Smooth muscle cell of the pulmonary artery (primary cell): ENCODE measurements around the gene MMP24. TPM values are rescaled to one million over a fixed set of nuclear protein-coding genes. Genes with fewer than 3 reads are reported as not detected.

Experiments used
- total RNA-seq: library from RNA; depleted of rRNA; stranded (reverse); fragments of >200 nt; gene quantifications from 2 replicates; pipeline ENCODE4 v1.2.3, GENCODE V29; 2014

Gene MMP24
- total RNA-seq = 0.98 and 2.0 TPM in 2 replicates

DNA sequence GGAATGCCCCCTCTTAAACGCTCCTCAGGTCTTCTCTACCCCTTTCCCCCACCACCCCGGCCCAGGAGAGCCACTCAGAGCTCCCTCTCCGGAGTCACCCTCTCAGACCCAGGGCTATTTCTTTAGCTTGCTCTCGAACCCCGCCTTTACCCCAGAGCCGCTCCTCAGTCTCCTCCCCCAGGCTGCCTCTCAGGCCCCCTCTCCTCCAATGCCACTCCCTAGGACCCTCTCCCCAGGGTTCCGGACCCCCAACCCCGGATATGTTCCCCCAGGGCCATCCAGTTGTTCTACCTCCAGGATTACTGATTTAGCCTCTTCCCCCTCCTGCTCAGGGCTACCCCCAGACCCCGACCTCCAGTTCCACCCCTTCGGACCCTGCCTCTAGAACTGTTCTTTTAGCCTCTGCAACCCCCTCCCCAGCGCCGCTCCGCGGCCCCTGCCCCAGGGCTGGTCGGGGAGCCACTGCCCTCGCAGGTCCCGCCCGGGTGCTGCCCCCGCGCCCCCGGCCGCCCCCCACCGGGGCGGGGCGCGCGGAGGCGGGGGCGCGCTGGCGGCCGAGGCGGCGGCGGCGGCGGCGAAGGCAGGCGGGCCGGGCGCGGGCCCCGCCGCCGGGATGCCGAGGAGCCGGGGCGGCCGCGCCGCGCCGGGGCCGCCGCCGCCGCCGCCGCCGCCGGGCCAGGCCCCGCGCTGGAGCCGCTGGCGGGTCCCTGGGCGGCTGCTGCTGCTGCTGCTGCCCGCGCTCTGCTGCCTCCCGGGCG, at the start of gene MMP24:
Gene MMP24, plus strand, starts transcription at position 565 of the 758 bp plus-strand sequence. Its CDS starts 49 bp downstream, at position 614.

DNA sequence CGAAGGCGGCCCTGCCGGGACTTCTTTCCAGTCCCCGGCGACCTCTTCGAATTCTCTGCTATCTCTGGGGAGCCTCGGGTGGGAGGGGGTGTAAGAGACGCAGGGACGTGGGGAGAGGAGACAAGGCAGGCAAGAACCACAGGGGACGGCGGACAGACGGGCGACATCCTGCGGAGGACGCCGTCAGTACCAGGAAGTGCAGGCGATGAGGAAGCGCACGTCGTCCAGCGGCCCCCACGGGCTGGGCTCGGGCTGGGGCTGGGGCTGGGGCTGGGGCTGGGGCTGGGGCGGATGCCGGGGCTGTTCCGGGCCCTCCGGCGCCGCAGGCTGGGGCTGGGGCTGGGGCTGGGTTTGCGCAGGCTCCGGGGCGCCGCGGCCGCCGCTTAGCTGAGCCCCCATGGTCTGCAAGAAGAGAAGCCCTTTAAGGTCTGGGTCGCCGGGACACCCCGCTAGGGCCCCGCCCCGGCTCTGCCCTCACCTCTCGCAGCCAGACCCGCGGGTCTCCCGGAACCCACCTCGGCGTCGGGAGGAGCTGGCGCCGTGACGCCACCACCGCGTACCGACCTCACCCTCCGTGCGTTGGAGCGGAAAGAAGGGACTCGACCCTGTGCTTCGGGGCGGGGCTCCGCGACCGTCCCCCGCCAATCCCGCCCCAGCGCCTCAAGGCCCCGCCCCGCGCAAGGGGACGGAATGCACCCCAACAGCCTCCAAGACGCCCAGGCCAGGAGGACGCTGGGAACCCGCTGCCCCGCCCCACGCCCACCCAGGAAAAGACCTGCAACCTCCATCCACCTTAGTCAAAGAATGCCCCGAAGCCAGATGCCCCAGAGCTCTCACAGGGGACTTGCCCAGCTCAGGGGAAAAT, 51.3 kb downstream of the MMP24 start, which contains the start of gene MMP24OS:
Gene MMP24OS, minus strand, starts transcription at position 592 of the 865 bp plus-strand sequence. Its CDS starts 193 bp downstream, at position 399.

DNA sequence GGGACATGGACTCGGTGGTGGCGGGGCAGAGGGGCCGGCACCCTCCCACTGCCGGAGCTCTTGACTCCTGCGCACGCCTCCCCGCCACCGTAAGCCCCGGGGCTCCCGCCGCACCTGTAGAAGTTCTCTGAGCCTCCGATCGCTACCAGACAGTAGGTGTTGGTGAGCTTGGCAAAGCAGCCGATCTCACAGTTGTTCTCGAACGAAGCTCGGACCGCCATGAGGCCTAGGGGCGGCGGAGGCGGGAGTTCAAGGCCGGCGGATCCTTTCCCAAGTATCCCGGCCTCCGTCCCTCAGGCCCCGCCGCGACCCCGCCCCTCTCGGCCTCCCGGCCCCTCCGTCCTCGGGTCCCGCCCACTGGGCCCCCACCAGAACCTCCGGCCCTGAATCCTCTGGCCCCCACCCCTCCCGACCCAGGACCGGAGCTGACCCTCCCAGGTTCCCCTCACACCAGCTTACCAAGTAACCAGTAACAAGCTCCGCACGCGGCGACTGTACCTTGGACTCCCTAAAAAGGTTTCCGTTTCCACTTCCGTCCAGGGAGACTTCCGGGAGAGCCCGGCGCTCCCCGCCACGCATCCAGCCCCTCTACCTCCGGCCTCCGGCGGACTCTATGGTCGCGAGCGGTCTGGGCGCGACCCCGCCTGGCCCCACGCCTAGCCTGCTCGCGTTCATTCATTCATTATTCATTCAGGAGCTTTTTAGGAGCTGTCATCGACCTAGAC, 57.9 kb downstream of the MMP24 start, which contains the start of gene EIF6:
Gene EIF6, minus strand, starts transcription at position 506 of the 725 bp plus-strand sequence. Its CDS starts 285 bp downstream, at position 221.

DNA sequence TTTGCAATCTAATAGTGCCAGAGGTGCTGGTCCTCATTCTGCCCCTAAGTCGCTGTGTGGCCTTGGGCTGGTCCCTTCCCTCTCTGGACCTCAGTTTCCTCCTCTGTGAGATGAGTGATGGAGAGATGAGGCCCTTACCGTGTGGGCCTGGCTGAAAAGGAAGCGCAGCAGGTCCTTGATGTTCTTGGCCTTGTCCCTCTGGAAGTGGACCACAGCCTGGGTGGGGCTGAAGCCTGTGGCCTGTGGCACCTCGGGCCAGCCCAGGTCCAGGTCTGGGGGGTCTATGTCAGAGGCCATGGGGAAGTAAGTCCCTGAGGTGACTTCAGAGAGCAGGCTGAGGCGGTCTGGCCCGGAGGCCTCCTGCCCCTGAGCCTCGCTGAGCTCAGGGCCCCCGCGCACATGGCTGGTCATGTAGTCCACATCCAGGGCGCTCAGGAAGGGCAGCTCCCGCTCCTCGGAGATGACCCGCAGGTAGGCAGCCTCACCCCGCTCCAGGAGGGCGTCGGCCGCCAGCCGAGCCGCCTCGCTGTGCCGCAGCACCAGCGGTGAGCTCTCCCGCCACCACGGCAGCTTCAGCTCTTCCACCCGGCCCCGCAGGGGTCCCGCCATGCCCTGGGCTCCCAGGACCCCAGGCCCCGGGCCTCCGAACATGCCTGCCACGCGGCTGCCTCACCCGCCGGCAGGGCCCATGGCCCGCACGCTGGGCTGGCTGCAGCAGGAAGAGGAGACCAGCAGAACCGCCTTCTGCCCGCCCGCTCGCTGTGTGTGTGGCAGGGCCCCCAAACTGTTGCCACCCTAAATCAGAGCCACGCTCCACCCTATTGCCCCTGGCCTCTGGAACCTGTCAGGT, 65.4 kb downstream of the MMP24 start, which contains the start of gene FAM83C:
Gene FAM83C, minus strand, starts transcription at position 772 of the 850 bp plus-strand sequence. Its CDS starts 121 bp downstream, at position 651.

Other genes starting within 250 kb of the MMP24 start
- gene TRPC4AP, start 133.9 kb upstream of the MMP24 start, total RNA-seq = 89.4 and 108 TPM in 2 replicates
- gene EDEM2, start 79.4 kb upstream of the MMP24 start, total RNA-seq = 80.0 and 101 TPM in 2 replicates
- gene PROCR, start 54.6 kb upstream of the MMP24 start, total RNA-seq = 51.4 and 129 TPM in 2 replicates
- gene MMP24OS, start 51.4 kb downstream of the MMP24 start, total RNA-seq = 25.2 and 27.7 TPM in 2 replicates
- 95.8 and 118 TPM in 2 replicates for gene EIF6, start 58.1 kb downstream of the MMP24 start, total RNA-seq
- not detected in 2 replicates for gene FAM83C, start 65.7 kb downstream of the MMP24 start, total RNA-seq
- gene UQCC1, start 185.3 kb downstream of the MMP24 start, total RNA-seq = 32.7 and 51.6 TPM in 2 replicates
- gene GDF5, start 211.5 kb downstream of the MMP24 start, total RNA-seq = 19.0 and 41.3 TPM in 2 replicates
- gene CEP250, start 228.9 kb downstream of the MMP24 start, total RNA-seq = 38.4 and 61.1 TPM in 2 replicates